DOHH2 (cell line): ENCODE results near the gene DRG2.

Experiments
- H3F3A ChIP-seq: fragments of 200-600 bp; sonication (generic), shearing (Covaris generic); 2 replicates; pipeline ENCODE4 v1.6.0; 2016; ENCODE audit warnings: antibody characterized with exemption, mild to moderate bottlenecking; ENCODE audit not compliant: control insufficient read depth, insufficient read depth
- H3K27ac ChIP-seq: fragments of 200-600 bp; sonication (generic); 2 replicates; pipeline ENCODE4 v1.5.1; 2014; ENCODE audit warnings: low read depth, mild to moderate bottlenecking, low read length, moderate library complexity
- H3K27me3 ChIP-seq: fragments of 200-600 bp; sonication (generic); 2 replicates; pipeline ENCODE4 v1.6.1; 2014; ENCODE audit warnings: mild to moderate bottlenecking, low read length, mixed read lengths; ENCODE audit not compliant: control insufficient read depth
- H3K36me3 ChIP-seq: fragments of 200-600 bp; sonication (generic); 2 replicates; pipeline ENCODE4 v1.6.1; 2014; ENCODE audit warnings: mild to moderate bottlenecking, low read length, moderate library complexity, mixed read lengths; ENCODE audit not compliant: control insufficient read depth
- H3K4me1 ChIP-seq: fragments of 200-600 bp; sonication (generic); 2 replicates; pipeline ENCODE4 v1.6.1; 2014; ENCODE audit warnings: mild to moderate bottlenecking, low read length, mixed read lengths; ENCODE audit not compliant: control insufficient read depth
- H3K4me2 ChIP-seq: fragments of 200-600 bp; sonication (generic); 2 replicates; pipeline ENCODE4 v1.6.0; 2014; ENCODE audit warnings: mild to moderate bottlenecking, low read length, moderate library complexity
- H3K4me3 ChIP-seq: fragments of 200-600 bp; sonication (generic); 2 replicates; pipeline ENCODE4 v1.5.1; 2014; ENCODE audit warnings: mild to moderate bottlenecking, low read length, mixed read lengths
- H3K79me2 ChIP-seq: fragments of 200-600 bp; sonication (generic); 2 replicates; pipeline ENCODE4 v1.6.1; 2014; ENCODE audit warnings: mild to moderate bottlenecking, low read length, mixed read lengths; ENCODE audit not compliant: control insufficient read depth
- H3K9me2 ChIP-seq: fragments of 200-600 bp; sonication (generic); replicated peaks from 2 replicates; pipeline ENCODE4 v1.6.1; 2014; ENCODE audit warnings: mild to moderate bottlenecking, low read length, mixed read lengths; ENCODE audit not compliant: control insufficient read depth
- H3K9me3 ChIP-seq: fragments of 200-600 bp; sonication (generic); 2 replicates; pipeline ENCODE4 v1.6.1; 2014; ENCODE audit warnings: antibody characterized with exemption, low read length, mixed read lengths; ENCODE audit not compliant: control insufficient read depth, insufficient read depth
- H4K20me1 ChIP-seq: fragments of 200-600 bp; sonication (generic); 2 replicates; pipeline ENCODE4 v1.6.0; 2014; ENCODE audit warnings: low read depth, mild to moderate bottlenecking, antibody characterized with exemption, low read length, moderate library complexity; ENCODE audit not compliant: control insufficient read depth, insufficient read depth
- EZH2phosphoT487 ChIP-seq: fragments of 200-600 bp; sonication (generic); IDR thresholded peaks from 2 replicates; pipeline ENCODE4 v1.6.1; 2017; ENCODE audit warnings: borderline replicate concordance, mild to moderate bottlenecking, antibody characterized with exemption, low read length, moderate library complexity, mixed read lengths
- TF ChIP-seq, protein P1 (sequence below): fragments of 200-600 bp; sonication (generic); IDR thresholded peaks from one replicate; pipeline ENCODE4 v1.5.1; 2014; ENCODE audit warnings: antibody characterized with exemption, mild to moderate bottlenecking, low read depth, low read length; ENCODE audit not compliant: poor library complexity, severe bottlenecking

DRG2 gene

DNA sequence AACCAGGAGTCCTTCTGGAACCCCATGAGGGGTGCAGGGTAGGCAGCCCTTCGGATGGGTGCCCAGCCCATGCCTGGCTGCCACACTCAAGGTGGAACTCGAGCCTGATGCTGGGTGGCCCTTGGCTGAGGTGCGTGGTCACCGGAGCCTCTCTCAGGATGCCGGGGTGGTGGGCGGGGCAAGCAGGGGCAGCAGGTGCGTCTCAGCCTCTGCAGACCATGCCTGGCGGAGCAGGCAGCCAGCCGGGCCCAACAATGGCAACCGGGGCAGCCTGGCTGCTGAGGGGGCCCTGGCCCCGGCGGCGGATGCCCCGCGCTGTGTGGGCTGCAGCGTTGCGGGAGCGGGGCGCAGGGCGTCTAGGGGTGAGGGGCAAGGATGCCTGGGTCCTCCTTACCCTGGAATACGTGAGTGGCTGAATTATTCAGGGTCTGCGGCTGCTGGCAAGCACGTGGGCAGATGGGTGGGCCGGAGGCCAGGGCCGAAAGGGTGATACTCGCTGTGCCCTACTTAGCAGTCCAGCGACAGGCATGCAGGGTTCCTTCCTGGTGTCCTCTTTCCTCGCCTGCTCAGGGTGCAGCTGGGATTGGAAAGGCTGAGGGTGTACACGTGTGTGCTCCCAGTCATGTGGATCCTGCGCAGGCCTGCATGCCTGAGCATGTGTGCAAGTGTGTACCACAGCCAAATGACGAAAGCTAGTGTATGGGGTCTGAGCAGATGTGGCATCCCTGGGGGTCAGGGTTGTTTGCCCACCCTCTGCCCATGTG lies 35.4 kb downstream of the DRG2 start:
- H3K9me3 ChIP-seq: no peaks in the 10 kb centered on the region; the same call in 1 of the 2 replicates
- H4K20me1 ChIP-seq: no peaks in the 10 kb centered on the region
- no peak overlapping the region for H3K4me3 ChIP-seq
- no peaks in the 10 kb centered on the region for H3K79me2 ChIP-seq
- no peak for TF ChIP-seq EZH2phosphoT487
- TF ChIP-seq, protein P1, sequence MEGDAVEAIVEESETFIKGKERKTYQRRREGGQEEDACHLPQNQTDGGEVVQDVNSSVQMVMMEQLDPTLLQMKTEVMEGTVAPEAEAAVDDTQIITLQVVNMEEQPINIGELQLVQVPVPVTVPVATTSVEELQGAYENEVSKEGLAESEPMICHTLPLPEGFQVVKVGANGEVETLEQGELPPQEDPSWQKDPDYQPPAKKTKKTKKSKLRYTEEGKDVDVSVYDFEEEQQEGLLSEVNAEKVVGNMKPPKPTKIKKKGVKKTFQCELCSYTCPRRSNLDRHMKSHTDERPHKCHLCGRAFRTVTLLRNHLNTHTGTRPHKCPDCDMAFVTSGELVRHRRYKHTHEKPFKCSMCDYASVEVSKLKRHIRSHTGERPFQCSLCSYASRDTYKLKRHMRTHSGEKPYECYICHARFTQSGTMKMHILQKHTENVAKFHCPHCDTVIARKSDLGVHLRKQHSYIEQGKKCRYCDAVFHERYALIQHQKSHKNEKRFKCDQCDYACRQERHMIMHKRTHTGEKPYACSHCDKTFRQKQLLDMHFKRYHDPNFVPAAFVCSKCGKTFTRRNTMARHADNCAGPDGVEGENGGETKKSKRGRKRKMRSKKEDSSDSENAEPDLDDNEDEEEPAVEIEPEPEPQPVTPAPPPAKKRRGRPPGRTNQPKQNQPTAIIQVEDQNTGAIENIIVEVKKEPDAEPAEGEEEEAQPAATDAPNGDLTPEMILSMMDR: no peak
- H3K4me1 ChIP-seq: no peaks in the 10 kb centered on the region
- no peak overlapping the region for H3K27ac ChIP-seq
- H3K4me2 ChIP-seq: no peak overlapping the region
- H3K9me2 ChIP-seq: no peaks in the 10 kb centered on the region
- H3K36me3 ChIP-seq: no peaks in the 10 kb centered on the region
- H3F3A ChIP-seq: no peaks in the 10 kb centered on the region
- H3K27me3 ChIP-seq: peaks cover 3% of the 10 kb centered on the region; the same call in 1 of the 2 replicates

DNA sequence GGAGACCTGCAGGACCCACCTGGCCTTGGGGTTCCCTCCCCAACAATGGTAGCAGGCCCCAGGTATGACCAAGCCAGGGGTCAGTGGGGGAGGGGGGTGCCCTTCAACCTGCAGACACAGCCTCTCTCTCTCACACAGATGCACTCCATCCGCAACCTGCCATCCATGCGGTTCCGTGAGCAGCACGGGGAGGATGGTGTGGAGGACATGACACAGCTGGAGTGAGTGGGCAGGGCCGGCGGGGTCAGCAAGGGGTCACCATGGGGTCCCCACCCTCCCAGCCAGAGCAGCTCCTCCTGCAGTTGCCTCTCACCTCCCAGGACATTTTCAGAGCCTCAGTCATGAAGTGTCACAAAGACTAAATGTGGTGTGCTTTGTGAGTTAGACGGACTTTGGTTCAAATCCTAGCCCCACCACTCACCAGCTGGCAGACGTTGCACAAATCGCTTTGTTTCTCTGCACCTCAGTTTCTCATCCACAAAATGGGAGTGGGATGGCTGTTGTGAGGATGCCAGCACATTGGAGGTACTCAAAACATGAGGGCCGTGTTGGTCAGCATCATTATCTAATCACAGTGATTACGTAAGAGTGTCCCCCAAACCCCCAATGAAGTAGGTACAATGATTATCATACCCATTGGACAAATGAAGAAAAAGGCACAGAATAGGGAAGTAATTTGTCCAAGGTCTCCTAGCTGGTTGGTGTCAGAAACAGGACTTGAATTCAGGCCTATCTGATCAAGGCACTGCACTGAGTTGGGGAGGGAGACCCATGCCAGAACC lies 36.8 kb downstream of the DRG2 start:
- no peaks in the 10 kb centered on the region; the same call in 1 of the 2 replicates for H3K9me3 ChIP-seq
- no peaks in the 10 kb centered on the region for H4K20me1 ChIP-seq
- no peak overlapping the region for H3K4me3 ChIP-seq
- TF ChIP-seq, protein P1: no peak
- TF ChIP-seq EZH2phosphoT487: no peak
- peaks cover 3% of the 10 kb centered on the region; the same call in 1 of the 2 replicates for H3K27me3 ChIP-seq
- H3K9me2 ChIP-seq: no peaks in the 10 kb centered on the region
- no peaks in the 10 kb centered on the region for H3K36me3 ChIP-seq
- no peaks in the 10 kb centered on the region for H3K79me2 ChIP-seq
- no peaks in the 10 kb centered on the region for H3F3A ChIP-seq
- H3K4me1 ChIP-seq: no peaks in the 10 kb centered on the region
- H3K4me2 ChIP-seq: no peak overlapping the region
- H3K27ac ChIP-seq: no peak overlapping the region

DNA sequence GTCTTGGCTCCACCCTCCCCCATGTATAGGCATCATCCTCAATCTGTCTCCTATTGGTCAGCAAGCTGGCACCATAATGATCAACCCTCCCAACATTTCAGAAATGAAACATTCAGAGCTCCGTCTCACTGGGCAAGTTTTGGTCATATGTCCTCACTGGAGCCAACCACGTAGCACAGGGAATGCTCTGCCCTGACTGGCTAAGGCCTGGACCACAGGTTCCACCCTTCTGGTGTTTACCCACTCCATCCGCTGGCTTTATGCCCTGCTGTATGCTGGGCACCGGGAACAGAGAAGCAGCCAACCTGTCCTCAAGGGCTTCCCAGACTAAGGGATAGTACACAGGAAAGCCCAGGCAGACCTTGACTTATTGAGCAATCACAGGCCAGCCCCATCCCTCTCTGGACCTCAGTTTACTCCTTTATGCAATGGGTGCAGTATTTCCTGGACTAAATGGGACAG lies 41.3 kb downstream of the DRG2 start:
- Histone ChIP-seq H3K9me3 (no peaks in the 10 kb centered on the region), H3F3A (no peaks in the 10 kb centered on the region), H3K4me2 (no peak overlapping the region), H3K36me3 (no peaks in the 10 kb centered on the region), H3K27me3 (peaks cover 3% of the 10 kb centered on the region; the same call in 1 of the 2 replicates), H3K9me2 (no peaks in the 10 kb centered on the region), H3K79me2 (no peaks in the 10 kb centered on the region), H3K4me3 (no peak overlapping the region), H4K20me1 (no peaks in the 10 kb centered on the region), H3K4me1 (no peaks in the 10 kb centered on the region), H3K27ac (no peak overlapping the region)
- TF ChIP-seq, protein P1: no peak
- TF ChIP-seq EZH2phosphoT487: no peak
